Activated CD8-positive, alpha-beta T cell treated with anti-CD3 and anti-CD28 coated beads for 36 hours (primary cell): ENCODE data around the gene RAB11B. TPM values are rescaled to one million over a fixed set of nuclear protein-coding genes. Genes with fewer than 3 reads are reported as not detected.
"Not testable (repeated sequence)": the region's sequence is repeated elsewhere in the genome, so short reads cannot be mapped to it uniquely, and the experiment has no call there.

Experiments used
- ATAC-seq: fragments of 200-7000 bp; cut with Tn5 transposase; one replicate; pipeline ENCODE4 v1.10.0; 2021; ENCODE audit warnings: mild to moderate bottlenecking, moderate library complexity
- CTCF ChIA-PET: fragments of 350-600 bp; sonication (Branson Sonifier 250); formaldehyde crosslinking; loops from one replicate; lab custom pipeline; 2021; ENCODE audit warnings: antibody characterized with exemption; lab: Charles Lee
- POLR2A ChIA-PET: fragments of 350-600 bp; sonication (Branson Sonifier 250); formaldehyde crosslinking; loops from one replicate; lab custom pipeline; 2021; ENCODE audit warnings: antibody characterized with exemption; lab: Charles Lee
- DNase-seq: peaks from one replicate; pipeline ENCODE4 v3.0.0-alpha.2; 2020
- H3K27ac Mint-ChIP-seq: one replicate; pipeline ENCODE4 v1.8.0; 2021; ENCODE audit warnings: mild to moderate bottlenecking, mixed read lengths
- H3K27me3 Mint-ChIP-seq: one replicate; pipeline ENCODE4 v1.8.0; 2021; ENCODE audit warnings: mixed read lengths
- H3K36me3 Mint-ChIP-seq: one replicate; pipeline ENCODE4 v1.8.0; 2021; ENCODE audit warnings: low read depth, mixed read lengths
- H3K4me1 Mint-ChIP-seq: one replicate; pipeline ENCODE4 v1.8.0; 2021; ENCODE audit warnings: low read depth, mixed read lengths
- H3K4me3 Mint-ChIP-seq: one replicate; pipeline ENCODE4 v1.8.0; 2021; ENCODE audit warnings: mild to moderate bottlenecking, moderate library complexity, mixed read lengths
- H3K9me3 Mint-ChIP-seq: one replicate; pipeline ENCODE4 v1.8.0; 2021; ENCODE audit warnings: mixed read lengths
- intact Hi-C: fragments of 100-400 bp; cut with micrococcal nuclease; formaldehyde crosslinking; loops from one replicate; pipeline ENCODE4 v1.10.0; 2022
- total RNA-seq, 2 experiments: library from RNA; stranded (reverse); gene quantifications; one replicate each; pipeline ENCODE4 v1.2.3, GENCODE V29; 2021
- TF ChIP-seq, protein P1 (sequence below): fragments of 200-600 bp; IDR thresholded peaks from one replicate; pipeline ENCODE4 v1.8.0; 2022; ENCODE audit warnings: antibody characterized with exemption, mild to moderate bottlenecking

Gene RAB11B
- total RNA-seq, 2 experiments from 2014 or later = 74.3 to 77.4 TPM

- Mint-ChIP-seq H3K9me3 (no peaks in the 10 kb centered on the region), H3K4me3 (no peak overlapping the region)
- DNase-seq = no peak
Measured at GRCh38 chr19:8423817-8424223, 33.7 kb downstream of the RAB11B start.

DNA sequence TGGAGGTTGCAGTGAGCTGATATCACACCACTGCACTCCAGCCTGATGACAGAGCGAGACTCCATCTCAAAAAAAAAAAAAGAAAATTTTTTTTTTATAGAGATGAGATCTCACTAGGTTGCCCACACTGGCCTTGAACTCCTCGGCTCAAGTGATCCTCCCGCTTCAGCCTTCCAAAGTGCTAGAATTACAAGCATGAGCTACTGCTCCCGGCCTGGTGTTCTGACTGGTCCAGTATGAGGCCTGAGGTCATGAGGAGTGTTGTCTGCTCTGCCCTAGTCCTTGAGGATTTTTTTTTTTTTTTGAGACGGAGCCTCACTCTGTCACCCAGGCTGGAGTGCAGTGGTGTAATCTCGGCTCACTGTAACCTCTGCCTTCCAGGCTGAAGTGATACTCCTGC, 35.2 kb downstream of the RAB11B start:
- H3K9me3 Mint-ChIP-seq, H3K4me1 Mint-ChIP-seq, H3K4me3 Mint-ChIP-seq, DNase-seq, H3K27me3 Mint-ChIP-seq, intact Hi-C loops, ATAC-seq, H3K27ac Mint-ChIP-seq, H3K36me3 Mint-ChIP-seq: not testable (repeated sequence)
- POLR2A ChIA-PET = interaction anchor here (0.7 to 1.3 kb wide), 2 partner anchors 19 to 82 kb away, joined by 3 to 5 read pairs; partner anchors contain the start of gene KANK3
- CTCF ChIA-PET = interaction anchor here (2.8 to 2.9 kb wide), 2 partner anchors 12 to 71 kb away, joined by 9 to 14 read pairs; partner anchors contain the start of gene MARCHF2

More at GRCh38 chr19:8423817-8424223, 33.7 kb downstream of the RAB11B start:
- ATAC-seq = peak; percentile 24
- H3K36me3 Mint-ChIP-seq = peaks cover 1% of the 10 kb centered on the region
- ChIA-PET CTCF (interaction anchor here (1.0 to 2.9 kb wide), 3 partner anchors 10 to 156 kb away, joined by 3 to 14 read pairs (median 9); partner anchors contain the start of gene MARCHF2), POLR2A (interaction anchor here (0.5 kb wide), 1 partner anchor 1643 kb away, joined by 3 read pairs; no protein-coding TSS in a partner anchor)
- no peaks in the 10 kb centered on the region for H3K27me3 Mint-ChIP-seq
- H3K27ac Mint-ChIP-seq = no peak overlapping the region
- TF ChIP-seq, protein P1, sequence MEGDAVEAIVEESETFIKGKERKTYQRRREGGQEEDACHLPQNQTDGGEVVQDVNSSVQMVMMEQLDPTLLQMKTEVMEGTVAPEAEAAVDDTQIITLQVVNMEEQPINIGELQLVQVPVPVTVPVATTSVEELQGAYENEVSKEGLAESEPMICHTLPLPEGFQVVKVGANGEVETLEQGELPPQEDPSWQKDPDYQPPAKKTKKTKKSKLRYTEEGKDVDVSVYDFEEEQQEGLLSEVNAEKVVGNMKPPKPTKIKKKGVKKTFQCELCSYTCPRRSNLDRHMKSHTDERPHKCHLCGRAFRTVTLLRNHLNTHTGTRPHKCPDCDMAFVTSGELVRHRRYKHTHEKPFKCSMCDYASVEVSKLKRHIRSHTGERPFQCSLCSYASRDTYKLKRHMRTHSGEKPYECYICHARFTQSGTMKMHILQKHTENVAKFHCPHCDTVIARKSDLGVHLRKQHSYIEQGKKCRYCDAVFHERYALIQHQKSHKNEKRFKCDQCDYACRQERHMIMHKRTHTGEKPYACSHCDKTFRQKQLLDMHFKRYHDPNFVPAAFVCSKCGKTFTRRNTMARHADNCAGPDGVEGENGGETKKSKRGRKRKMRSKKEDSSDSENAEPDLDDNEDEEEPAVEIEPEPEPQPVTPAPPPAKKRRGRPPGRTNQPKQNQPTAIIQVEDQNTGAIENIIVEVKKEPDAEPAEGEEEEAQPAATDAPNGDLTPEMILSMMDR = no peak
- intact Hi-C loops = no loop called here
- H3K4me1 Mint-ChIP-seq = no peaks in the 10 kb centered on the region

DNA sequence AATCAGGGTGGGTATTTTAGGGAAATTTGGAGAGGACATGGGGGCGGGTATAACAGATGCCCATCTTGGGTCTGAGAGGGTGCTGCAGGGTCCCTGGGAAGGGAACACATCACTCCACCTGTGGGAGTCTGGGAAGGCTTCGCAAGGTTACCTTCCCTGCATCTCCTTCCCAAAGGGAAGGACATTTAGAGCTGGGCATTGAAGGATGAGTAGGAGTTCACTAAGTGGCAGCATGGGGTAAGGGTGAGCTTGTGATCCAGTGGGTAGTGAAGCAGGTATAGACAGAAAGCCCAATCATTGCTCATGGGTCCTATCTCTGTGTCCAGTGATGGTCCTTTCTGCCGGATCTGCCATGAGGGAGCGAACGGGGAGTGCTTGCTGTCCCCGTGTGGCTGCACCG, 36.1 kb downstream of the RAB11B start:
- TF ChIP-seq, protein P1 = no peak
- ATAC-seq = no peak
- no peaks in the 10 kb centered on the region for H3K4me1 Mint-ChIP-seq
- no peaks in the 10 kb centered on the region for H3K9me3 Mint-ChIP-seq
- DNase-seq = no peak
- H3K27ac Mint-ChIP-seq = no peak overlapping the region
- H3K4me3 Mint-ChIP-seq = no peak overlapping the region
- intact Hi-C loops = no loop called here
- H3K36me3 Mint-ChIP-seq = peaks cover 1% of the 10 kb centered on the region
- H3K27me3 Mint-ChIP-seq = no peaks in the 10 kb centered on the region
- CTCF ChIA-PET = interaction anchor here (1.4 to 2.9 kb wide), 2 partner anchors 12 to 73 kb away, joined by 3 to 9 read pairs; partner anchors contain the start of gene MARCHF2
- POLR2A ChIA-PET = interaction anchor here (1.0 to 1.3 kb wide), 2 partner anchors 18 to 87 kb away, joined by 3 read pairs; partner anchors contain the start of gene ZNF414

GRCh38 chr19:8429044-8429443, 38.9 kb downstream of the RAB11B start:
- Mint-ChIP-seq H3K36me3 (no peaks in the 10 kb centered on the region), H3K27me3 (no peaks in the 10 kb centered on the region), H3K4me1 (no peaks in the 10 kb centered on the region), H3K4me3 (no peak overlapping the region), H3K9me3 (no peaks in the 10 kb centered on the region), H3K27ac (no peak overlapping the region)
- POLR2A ChIA-PET = no interaction called here
- no peak for DNase-seq
- ATAC-seq = no peak
- CTCF ChIA-PET = no interaction called here
- TF ChIP-seq, protein P1 = no peak
- intact Hi-C loops = no loop called here

DNA sequence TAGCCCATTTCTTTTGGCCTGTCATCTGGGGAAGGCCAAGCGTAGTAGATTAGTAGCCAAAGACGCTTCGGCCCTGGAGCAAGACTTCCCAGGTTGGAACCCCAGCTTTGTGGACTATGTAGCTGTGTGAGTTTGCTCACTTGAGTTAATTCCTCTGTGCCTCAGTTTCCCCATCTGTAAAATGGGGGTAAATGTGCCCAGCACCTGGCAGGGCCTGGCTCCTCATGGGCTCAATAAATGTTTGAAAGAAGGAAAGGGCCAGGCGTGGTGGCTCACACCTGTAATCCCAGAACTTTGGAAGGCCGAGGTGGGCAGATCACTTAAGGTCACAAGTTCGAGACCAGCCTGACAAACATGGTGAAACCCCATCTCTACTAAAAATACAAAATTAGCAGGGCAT, 39.7 kb downstream of the RAB11B start:
- TF ChIP-seq, protein P1 = no peak
- H3K9me3 Mint-ChIP-seq = no peaks in the 10 kb centered on the region
- CTCF ChIA-PET = interaction anchor here (1.2 kb wide), 1 partner anchor 17 kb away, joined by 4 read pairs; the partner anchor contains the start of gene MARCHF2

More for the DNA sequence above, 39.7 kb downstream of the RAB11B start:
- POLR2A ChIA-PET = no interaction called here
- H3K27ac Mint-ChIP-seq = no peak overlapping the region
- H3K4me1 Mint-ChIP-seq = no peaks in the 10 kb centered on the region
- intact Hi-C loops = no loop called here
- H3K36me3 Mint-ChIP-seq = no peaks in the 10 kb centered on the region
- H3K4me3 Mint-ChIP-seq = no peak overlapping the region
- no peak for DNase-seq
- H3K27me3 Mint-ChIP-seq = no peaks in the 10 kb centered on the region
- ATAC-seq = no peak
